VCaP (cell line): Measurements from ENCODE around the gene KMT2E.
A peak's percentile ranks its signal among the peaks of the same experiment; 100 is the strongest.

Source experiments
- H3K27ac ChIP-seq: fragments of 450-650 bp; 2 replicates; pipeline ENCODE4 v1.5.1; 2017
- TF ChIP-seq, protein P1 (sequence below): fragments of 450-650 bp; conservative IDR thresholded peaks from 2 replicates; pipeline ENCODE4 v1.5.1; 2017; ENCODE audit warnings: mild to moderate bottlenecking, moderate library complexity

The KMT2E gene

GRCh38 chr7:104979167-104979841, 34.7 kb upstream of the KMT2E start:
- H3K27ac ChIP-seq, result peak overlapping the region; percentile 97; the same call in 1 of the 2 replicates
- TF ChIP-seq, protein P1, sequence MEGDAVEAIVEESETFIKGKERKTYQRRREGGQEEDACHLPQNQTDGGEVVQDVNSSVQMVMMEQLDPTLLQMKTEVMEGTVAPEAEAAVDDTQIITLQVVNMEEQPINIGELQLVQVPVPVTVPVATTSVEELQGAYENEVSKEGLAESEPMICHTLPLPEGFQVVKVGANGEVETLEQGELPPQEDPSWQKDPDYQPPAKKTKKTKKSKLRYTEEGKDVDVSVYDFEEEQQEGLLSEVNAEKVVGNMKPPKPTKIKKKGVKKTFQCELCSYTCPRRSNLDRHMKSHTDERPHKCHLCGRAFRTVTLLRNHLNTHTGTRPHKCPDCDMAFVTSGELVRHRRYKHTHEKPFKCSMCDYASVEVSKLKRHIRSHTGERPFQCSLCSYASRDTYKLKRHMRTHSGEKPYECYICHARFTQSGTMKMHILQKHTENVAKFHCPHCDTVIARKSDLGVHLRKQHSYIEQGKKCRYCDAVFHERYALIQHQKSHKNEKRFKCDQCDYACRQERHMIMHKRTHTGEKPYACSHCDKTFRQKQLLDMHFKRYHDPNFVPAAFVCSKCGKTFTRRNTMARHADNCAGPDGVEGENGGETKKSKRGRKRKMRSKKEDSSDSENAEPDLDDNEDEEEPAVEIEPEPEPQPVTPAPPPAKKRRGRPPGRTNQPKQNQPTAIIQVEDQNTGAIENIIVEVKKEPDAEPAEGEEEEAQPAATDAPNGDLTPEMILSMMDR, result no peak

DNA sequence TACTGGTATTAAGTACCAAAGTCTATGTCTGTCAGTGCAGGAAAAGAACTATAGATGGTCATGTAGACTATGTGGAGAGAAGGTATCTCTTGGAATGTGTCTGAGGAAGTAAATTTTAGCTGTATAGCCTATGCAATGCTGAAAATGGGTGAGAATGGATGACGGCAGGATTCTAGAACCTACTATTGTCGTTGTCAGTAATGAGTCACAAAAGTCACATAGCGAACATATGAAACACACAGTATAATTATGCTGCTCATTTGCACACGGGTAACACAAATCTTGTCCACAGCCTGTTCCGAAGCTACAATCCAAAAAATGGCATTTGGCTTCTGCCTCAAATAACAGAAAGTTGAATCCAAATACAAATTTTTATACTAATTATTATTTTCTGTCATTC, 33.6 kb upstream of the KMT2E start:
- H3K27ac ChIP-seq, result peak overlapping the region; percentile 97; the same call in 1 of the 2 replicates

GRCh38 chr7:104980841-104981671, 32.9 kb upstream of the KMT2E start:
- H3K27ac ChIP-seq, result peak overlapping the region; percentile 97; the same call in 1 of the 2 replicates
- TF ChIP-seq, protein P1, result peak; percentile 84

More for the DNA sequence above, 33.6 kb upstream of the KMT2E start:
- TF ChIP-seq, protein P1, result no peak

DNA sequence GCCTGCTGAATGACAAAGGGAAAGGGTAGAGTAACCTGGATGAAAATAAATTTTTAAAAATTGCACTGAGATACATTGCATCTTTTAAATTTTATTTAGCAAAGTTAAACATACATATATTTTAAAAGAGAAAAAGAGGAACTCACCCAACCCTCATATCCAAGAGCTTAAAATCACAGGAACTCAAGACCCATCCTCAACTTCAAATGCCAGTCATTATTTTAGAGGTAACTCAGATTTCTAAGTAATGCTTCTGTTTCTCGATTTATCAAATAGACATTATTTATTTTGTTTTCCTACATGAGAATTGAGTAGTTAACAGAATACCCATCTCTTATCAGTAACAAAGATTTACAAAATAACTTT, 32.4 kb upstream of the KMT2E start:
- H3K27ac ChIP-seq, result peak overlapping the region; percentile 97; the same call in 1 of the 2 replicates
- TF ChIP-seq, protein P1, result no peak

DNA sequence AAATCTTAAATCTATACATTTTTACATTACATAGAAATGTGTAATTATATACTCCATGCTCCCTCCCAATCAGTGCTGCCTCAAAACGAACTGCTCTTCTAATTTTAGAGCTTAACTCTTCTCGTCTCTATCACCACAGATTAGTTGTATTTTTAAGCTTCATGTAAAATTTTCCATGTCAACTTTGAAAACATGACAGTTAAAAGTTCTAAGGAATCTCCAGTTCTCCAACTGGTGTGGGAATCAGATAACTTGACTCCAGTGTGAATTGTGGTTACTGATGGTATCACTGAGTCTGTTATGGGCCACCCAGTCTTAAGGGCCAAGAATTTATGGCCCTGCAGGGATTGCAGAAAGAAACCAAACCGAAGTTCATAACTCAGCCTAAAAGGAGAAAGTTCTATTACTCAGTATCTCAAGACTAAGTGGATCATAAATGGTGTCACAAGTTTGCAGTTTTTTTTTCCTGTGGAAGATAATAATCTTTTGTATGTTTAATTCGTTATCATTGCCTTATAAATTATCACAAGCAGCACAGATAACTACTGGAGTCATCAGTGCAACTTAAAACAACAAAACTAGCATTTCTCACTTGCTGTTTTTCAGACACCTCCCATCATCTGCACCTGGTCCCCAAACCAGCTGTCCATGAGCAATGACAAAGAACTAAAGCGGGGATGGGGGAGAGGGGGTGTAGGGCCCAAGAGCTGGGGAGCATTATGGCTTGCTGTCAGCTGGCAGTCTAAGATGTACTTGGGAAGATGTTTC, 31.5 kb upstream of the KMT2E start:
- H3K27ac ChIP-seq, result peak overlapping the region; percentile 97; the same call in 1 of the 2 replicates
- TF ChIP-seq, protein P1, result no peak

- TF ChIP-seq, protein P1, result no peak
- peak overlapping the region; percentile 97; the same call in 1 of the 2 replicates for H3K27ac ChIP-seq
Measured at GRCh38 chr7:104983076-104983577, 30.9 kb upstream of the KMT2E start.
